HG03378 (cell line): ENCODE measurements around the gene HCFC1R1.

ENCODE experiments used
- ATAC-seq: cut with Tn5 transposase; IDR thresholded peaks from one replicate; pipeline ENCODE4 v1.9.1; 2021; ENCODE audit warnings: mild to moderate bottlenecking, moderate library complexity; ENCODE audit not compliant: unreplicated experiment

The HCFC1R1 gene

GRCh38 chr16:2979669-2980226, 44.0 kb downstream of the HCFC1R1 start:
- no peak for ATAC-seq

- no peak for ATAC-seq
Measured at GRCh38 chr16:2977440-2977839, 46.3 kb downstream of the HCFC1R1 start.

- no peak for ATAC-seq
Measured at GRCh38 chr16:2976673-2977072, 47.1 kb downstream of the HCFC1R1 start.

GRCh38 chr16:2976201-2976600, 47.5 kb downstream of the HCFC1R1 start:
- ATAC-seq, result no peak

GRCh38 chr16:2975161-2975795, 48.5 kb downstream of the HCFC1R1 start:
- no peak for ATAC-seq

- ATAC-seq, result no peak
Measured at GRCh38 chr16:2974319-2975056, 49.3 kb downstream of the HCFC1R1 start.

GRCh38 chr16:2973605-2974318, 50.0 kb downstream of the HCFC1R1 start:
- ATAC-seq, result no peak

- no peak for ATAC-seq
Measured at GRCh38 chr16:2973093-2973492, 50.6 kb downstream of the HCFC1R1 start.
